Measurements from ENCODE around the gene MAML2. TPM values are rescaled to one million over a fixed set of nuclear protein-coding genes. Genes with fewer than 3 reads are reported as not detected.
A peak's percentile ranks its signal among the peaks of the same experiment; 100 is the strongest.

MAML2 gene
- total and polyA plus RNA-seq, 9 of the 15 experiments (the other 6 are each of a cell fraction or from before 2014, with no cell fraction given), result 0.79 to 6.8 (median 4.8) TPM

DNA sequence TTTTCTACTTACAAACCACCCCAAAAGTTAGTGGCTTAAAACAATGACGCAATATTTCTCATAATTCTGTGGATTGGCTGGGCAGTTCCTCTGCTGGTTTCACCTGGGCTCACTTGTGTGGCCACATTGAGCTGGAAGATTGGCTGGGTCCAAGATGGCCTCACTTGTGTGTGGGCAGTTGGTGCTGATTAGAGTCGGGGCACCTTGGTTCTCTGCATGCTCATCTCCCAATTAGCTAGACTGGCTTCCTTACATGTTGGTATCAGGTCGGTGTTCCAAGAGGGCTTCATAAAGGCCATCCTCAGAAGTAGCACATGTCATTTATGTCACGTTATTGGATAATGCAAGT lies 12.5 kb downstream of the MAML2 start (continued):
- TF ChIP-seq, protein P1, sequence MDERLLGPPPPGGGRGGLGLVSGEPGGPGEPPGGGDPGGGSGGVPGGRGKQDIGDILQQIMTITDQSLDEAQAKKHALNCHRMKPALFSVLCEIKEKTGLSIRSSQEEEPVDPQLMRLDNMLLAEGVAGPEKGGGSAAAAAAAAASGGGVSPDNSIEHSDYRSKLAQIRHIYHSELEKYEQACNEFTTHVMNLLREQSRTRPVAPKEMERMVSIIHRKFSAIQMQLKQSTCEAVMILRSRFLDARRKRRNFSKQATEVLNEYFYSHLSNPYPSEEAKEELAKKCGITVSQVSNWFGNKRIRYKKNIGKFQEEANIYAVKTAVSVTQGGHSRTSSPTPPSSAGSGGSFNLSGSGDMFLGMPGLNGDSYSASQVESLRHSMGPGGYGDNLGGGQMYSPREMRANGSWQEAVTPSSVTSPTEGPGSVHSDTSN (CRISPR knock-in tag; IDR thresholded peaks at IDR 0.05; ENCODE audit: low read depth), result no peak
- TF ChIP-seq, protein P1 (tag; conservative IDR thresholded peaks at IDR 0.05; ENCODE audit: low read depth), result peak; percentile 26; the same call in 1 of the 2 replicates
- peak; percentile 62; the same call in 1 of the 2 replicates for TF ChIP-seq KLF10 (CRISPR knock-in tag; IDR thresholded peaks at IDR 0.05)
- peak; percentile 96 for TF ChIP-seq HIVEP1 (CRISPR knock-in tag; IDR thresholded peaks at IDR 0.05)
- TF ChIP-seq RNF219 (CRISPR knock-in tag; IDR thresholded peaks at IDR 0.05), result peak; percentile 80; the same call in 1 of the 2 replicates
- TF ChIP-seq, protein P2, sequence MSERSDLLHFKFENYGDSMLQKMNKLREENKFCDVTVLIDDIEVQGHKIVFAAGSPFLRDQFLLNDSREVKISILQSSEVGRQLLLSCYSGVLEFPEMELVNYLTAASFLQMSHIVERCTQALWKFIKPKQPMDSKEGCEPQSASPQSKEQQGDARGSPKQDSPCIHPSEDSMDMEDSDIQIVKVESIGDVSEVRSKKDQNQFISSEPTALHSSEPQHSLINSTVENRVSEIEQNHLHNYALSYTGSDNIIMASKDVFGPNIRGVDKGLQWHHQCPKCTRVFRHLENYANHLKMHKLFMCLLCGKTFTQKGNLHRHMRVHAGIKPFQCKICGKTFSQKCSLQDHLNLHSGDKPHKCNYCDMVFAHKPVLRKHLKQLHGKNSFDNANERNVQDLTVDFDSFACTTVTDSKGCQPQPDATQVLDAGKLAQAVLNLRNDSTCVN (CRISPR knock-in tag; IDR thresholded peaks at IDR 0.05), result 0 out of 2 replicates have a peak, but pooled peaks have one; percentile 32
- TF ChIP-seq ZNF133 (CRISPR knock-in tag; IDR thresholded peaks at IDR 0.05), result peak; percentile 84; the same call in 1 of the 2 replicates
- TF ChIP-seq SNRNP70 (optimal IDR thresholded peaks at IDR 0.05; ENCODE audit: low read depth, low read length), result no peak
- peak; percentile 93 for TF ChIP-seq ZNF175 (CRISPR knock-in tag; IDR thresholded peaks at IDR 0.05; ENCODE audit: low read depth)
- peak; percentile 97 for TF ChIP-seq NR4A1 (CRISPR knock-in tag; IDR thresholded peaks at IDR 0.05)
- peak; percentile 98 for TF ChIP-seq NR4A1 (tag; IDR thresholded peaks at IDR 0.05)
- peak; percentile 56; the same call in 1 of the 2 replicates for TF ChIP-seq ZNF561 (CRISPR knock-in tag; conservative IDR thresholded peaks at IDR 0.05)
- peak; percentile 90 for TF ChIP-seq DDX20 (tag; IDR thresholded peaks at IDR 0.05; ENCODE audit: low read depth)
- TF ChIP-seq, protein P3, sequence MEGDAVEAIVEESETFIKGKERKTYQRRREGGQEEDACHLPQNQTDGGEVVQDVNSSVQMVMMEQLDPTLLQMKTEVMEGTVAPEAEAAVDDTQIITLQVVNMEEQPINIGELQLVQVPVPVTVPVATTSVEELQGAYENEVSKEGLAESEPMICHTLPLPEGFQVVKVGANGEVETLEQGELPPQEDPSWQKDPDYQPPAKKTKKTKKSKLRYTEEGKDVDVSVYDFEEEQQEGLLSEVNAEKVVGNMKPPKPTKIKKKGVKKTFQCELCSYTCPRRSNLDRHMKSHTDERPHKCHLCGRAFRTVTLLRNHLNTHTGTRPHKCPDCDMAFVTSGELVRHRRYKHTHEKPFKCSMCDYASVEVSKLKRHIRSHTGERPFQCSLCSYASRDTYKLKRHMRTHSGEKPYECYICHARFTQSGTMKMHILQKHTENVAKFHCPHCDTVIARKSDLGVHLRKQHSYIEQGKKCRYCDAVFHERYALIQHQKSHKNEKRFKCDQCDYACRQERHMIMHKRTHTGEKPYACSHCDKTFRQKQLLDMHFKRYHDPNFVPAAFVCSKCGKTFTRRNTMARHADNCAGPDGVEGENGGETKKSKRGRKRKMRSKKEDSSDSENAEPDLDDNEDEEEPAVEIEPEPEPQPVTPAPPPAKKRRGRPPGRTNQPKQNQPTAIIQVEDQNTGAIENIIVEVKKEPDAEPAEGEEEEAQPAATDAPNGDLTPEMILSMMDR (IDR thresholded peaks at IDR 0.05 in 2 of 3, conservative IDR thresholded peaks at IDR 0.05 in 1 of 3; ENCODE audit: insufficient read depth in 2 of 3, low read depth in 1 of 3, low read length in 3 of 3), result no peak
- TF ChIP-seq NONO (IDR thresholded peaks at IDR 0.05; ENCODE audit: low read depth in 2 of 2, low read length in 1 of 2), result no peak
- TF ChIP-seq TEAD1 (CRISPR knock-in tag; IDR thresholded peaks at IDR 0.05), result peak in 1 of 2 experiments; percentile 87; a peak in 2 of 4 replicates
- peak; percentile 87 for TF ChIP-seq ZBTB17 (CRISPR knock-in tag; IDR thresholded peaks at IDR 0.05)
- TF ChIP-seq PYGO2 (tag; IDR thresholded peaks at IDR 0.05), result peak; percentile 93
- peak; percentile 91 for TF ChIP-seq SMAD3 (CRISPR knock-in tag; conservative IDR thresholded peaks at IDR 0.05)
- TF ChIP-seq TEAD2 (tag; IDR thresholded peaks at IDR 0.05), result peak; percentile 67; the same call in 1 of the 2 replicates
- TF ChIP-seq BCL6 (CRISPR knock-in tag; IDR thresholded peaks at IDR 0.05), result peak; percentile 86
- TF ChIP-seq PHB (CRISPR knock-in tag; IDR thresholded peaks at IDR 0.05), result no peak
- TF ChIP-seq ZNF311 (CRISPR knock-in tag; IDR thresholded peaks at IDR 0.05), result peak; percentile 97

Data from K562 (cell line).